ENCODE results near the gene ZNF136.

Gene ZNF136

DNA sequence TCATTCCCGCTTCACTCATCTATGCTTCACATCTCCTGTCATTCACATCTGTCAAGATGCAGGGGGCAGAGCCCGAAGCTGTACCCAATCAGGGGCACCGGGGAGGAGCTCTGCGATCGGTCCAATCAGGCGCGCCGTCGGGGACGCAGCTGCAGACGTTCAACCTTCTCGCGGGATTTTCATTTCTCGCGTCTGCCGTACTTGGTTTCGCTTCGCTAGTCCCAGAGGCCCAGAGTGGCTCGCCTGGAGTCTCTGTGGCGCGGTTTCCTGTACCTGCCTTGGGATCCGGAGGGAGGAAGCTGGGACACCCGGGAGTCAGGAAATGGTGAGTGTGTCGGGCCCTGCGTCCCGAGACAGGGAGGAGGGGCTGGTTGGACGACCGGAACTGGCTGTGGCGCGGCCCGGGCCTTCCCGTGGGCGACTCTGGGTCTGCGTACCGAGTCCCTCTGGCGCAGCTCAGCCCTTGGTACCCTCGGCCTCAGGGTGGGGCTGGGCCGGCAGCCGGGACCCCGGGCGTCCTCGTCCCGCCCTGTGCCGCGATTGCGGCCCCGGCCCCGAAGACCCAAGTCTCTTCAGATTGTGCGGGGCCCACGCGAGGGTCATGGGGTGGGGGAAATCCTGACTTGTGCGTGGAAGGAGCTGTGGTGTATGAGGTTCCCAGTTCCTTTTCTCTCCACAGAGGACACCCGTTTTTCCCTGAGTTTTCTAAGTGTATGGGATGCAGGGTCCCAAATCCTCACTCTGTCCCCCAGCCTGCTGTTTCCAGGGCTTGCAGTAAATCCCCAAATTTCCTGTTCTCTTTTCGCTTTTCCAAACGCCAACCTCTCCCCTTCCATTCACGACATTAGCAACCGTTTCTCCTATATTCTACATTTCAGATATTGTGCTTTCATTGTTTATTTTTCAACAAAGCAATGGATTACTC lies at the start of gene ZNF136:
Gene ZNF136, plus strand, starts transcription at position 215 of the 925 bp plus-strand sequence. Its CDS starts 108 bp downstream, at position 323.
- peak; percentile 93 for DNase-seq

DNA sequence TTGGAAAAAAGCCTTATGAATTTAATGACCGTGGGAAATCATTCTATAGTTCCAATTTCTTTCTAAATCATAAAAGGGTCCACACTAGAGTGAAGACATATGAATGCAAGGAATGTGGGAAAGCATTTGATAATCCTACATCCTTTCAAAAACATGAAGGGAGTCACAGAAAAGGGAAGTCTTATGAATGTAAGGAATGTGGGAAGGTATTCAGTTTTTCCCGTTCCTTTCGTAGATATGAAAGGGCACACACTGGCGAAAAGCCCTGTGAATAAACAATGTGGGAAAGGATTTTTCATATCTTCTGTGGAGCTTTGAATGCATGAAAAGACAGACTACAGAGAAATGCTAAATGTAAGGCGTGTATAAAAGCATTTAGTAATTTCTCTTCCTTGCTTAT lies 49.8 kb upstream of the ZNF136 start:
- DNase-seq = no peak

DNA sequence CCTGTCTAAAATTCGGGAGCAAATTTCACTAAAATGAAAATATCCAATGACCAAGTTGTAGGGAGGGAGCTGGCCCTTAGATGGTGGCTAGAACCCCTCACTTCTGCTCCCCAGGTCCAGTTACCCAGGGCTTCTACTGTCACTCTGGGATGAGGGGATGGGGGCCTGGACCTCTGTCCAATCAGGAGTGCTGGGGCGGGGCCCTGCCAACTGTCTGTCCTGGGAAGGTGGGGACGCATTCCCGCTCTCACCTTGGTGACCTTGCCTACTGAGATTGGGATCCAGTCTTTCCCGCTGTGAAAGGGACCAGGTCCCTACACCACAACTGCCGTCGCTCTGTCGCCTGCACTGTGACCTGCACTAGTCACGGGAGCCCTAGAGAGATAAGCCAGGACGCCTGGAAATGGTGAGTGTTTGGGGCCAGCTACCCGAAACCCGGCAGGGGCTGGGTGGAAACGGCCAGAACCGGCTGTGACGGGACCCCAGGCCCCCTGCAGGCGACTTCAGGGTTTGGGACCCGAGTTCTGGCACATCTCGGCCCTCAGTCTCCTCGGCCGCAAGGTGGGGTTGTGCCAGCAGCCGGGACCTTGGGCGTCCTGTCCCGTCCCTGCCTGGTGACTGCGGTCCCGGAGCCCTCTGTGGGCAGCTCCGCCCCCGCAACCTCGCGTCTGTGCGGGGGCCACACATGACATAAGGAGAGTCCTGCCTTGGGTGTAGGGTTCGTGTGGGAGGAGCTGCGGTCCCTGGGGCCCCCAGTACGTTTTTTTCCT lies 45.5 kb upstream of the ZNF136 start:
- no peak for DNase-seq

DNA sequence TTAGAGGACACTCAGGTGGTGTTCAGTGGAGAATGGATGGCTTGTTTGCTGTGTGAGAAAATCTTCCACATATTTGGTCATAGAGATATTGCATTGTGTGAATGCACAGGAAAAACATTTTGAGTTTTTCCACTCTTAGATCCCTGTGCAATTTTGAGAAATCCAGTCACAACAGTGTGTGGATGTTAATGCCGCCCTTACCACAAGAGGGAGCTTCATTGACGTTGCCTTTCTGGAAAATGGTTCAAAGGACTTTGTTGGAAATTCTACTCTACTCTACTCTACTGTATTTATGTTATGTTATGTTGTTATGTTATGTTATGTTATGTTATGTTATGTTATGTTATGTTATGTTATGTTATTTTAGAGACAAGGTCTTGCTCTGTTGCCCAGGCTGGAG lies 36.2 kb upstream of the ZNF136 start:
- no peak for DNase-seq

DNA sequence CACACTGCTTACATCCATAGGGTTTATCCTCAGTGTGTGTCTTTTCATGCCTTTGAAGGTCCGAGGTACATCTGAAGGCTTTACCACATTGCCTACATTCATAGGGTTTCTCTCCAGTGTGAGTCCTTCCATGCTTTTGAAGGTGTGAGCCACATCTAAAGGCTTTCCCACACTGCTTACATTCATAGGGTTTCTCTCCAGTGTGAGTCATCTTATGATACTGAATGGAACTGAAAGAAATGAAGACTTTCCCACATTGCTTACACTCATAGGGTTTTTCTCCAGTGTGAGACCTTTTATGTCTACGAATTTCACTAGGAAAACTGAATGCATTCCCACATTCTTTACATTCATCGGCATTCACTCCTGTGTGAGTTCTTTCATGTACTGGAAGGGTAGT lies 29.8 kb upstream of the ZNF136 start:
- DNase-seq = no peak

DNA sequence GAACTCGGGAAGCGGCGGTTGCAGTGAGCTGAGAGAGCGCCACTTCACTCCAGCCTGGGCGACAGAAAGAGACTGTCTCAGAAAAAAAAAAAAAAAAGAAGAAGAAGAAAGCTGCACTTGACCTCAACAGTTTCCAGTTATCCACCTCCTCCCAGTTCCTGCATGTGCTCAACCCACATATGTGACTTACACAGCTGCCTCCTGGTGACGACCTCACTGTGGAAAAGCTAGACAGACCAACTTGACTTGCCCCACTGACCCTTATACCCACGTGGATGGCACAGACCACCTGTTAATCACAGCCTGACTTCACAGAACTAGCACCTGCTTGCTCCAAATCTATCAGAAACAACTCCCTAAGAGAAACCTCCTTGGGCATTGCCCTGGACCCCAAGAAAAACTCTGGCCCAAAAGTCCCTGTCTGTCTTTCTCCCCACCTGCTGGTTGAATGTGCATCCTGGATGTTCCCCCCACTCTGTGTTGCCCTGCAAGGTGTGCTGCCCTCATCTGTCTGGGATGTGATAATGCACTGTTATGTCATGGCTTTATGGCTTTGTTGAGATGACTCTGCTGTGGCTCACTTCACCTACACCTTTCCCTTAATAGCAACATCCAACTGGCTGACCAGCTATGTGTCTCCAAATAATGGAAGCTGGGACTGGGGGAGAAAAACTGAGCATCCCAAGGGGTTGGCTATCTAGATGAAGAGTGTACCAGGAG lies 25.5 kb upstream of the ZNF136 start:
- no peak for DNase-seq

DNA sequence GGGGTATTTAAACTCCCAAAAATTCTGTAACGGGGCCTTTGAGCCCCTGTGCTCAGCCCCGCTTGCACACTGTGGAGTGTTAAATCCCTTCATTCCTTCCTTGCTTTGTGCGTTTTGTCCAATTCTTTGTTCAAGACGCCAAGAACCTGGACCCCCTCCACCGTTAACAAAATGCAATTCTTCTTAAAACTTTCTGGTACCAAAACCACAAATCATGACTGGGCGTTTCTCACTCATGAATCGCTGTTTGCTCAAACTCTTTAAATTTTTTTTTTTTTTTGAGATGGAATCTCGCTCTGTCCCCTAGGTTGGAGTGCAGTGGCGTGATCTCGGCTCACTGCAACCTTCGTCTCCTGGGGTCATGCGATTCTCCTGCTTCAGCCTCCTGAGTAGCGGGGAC lies 23.6 kb upstream of the ZNF136 start:
- no peak for DNase-seq

DNA sequence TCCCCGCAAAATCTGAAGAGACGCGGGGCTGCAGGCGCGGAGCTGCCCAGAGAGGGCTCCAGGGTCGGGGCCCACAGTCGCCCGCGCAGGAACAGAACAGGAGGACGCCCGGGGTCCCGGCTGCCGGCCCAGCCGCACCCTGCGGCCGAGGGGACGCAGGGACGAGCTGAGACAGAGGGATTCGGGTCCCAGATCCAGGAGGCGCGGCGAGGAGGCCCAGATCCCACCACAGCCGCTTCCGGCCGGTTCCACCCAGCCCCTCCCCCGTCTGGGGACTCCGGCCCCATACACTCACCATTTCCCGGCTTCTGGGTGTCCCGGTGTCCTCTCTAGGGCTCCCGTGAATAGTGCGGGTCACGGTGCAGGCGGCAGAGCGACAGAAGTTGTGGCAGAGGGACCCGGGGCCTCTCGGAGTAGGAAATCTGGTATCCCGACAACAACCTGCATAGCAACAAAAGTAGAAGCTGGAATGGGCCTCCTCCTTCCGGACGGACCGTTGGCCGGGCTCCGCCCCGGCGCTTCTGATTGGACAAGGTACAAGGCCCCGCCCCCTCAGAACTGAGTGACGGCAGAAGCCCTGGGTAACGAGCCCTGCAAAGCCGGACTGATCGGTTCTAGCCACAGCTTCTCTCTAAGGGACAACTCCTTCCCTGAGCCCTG lies 22.9 kb upstream of the ZNF136 start, which contains the start of gene ZNF20:
Gene ZNF20, minus strand, starts transcription at position 466 of the 660 bp plus-strand sequence. Its CDS starts 168 bp downstream, at position 298.
- DNase-seq = peak; percentile 93

DNA sequence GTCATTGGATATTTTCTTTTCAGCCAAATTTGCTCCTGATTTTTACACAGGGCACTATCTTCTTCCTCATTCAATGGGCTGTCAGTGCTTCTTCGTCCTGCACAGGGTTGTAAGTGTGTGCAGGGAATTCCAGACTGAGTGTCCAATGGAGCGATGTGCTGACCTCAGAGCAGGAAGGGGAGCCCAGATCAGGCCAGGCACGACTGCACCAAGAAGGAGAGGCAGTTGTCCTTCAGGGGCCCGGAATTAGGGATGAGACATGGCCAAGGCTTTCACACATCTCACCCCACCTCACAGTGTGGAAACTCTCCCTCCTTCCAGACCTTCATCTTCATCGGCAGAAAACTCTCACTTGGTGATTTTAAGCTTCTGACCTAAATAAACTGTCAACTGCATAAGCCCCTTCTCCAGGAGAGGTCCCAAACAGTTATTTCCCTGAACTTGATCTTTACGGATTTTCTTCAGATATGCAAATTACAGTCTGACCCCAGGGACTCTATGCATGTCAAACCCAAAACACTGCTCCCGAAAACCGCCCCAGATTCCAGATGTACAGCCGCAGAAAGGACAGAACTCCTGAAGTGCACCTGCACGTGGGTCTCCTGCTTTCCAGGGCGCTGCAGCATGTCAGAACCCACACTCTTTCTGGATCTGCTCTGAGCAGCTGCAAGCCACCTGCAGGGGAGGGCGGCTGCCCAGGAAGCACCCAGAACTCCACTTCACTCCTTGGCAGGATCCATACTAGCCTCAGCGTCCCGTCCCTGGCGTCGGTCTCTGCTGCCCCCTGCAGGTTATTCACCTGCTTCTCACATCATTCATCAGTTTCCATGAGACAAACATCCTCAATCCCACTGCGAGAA lies 22.1 kb upstream of the ZNF136 start:
- DNase-seq = peak; percentile 74

DNA sequence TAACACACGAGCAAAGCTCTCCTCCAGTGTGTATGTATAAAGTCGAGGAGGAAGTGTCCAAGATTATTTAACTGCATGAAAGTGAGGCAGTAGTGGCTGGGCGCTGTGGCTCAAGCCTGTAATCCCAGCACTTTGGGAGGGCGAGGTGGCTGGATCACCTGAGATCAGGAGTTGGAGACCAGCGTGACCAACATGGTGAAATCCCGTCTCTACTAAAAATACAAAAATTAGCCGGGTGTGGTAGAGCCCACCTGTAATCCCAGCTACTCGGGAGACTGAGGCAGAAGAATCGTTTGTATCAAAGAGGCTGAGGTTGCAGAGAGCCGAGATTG lies 21.5 kb upstream of the ZNF136 start:
- no peak for DNase-seq

DNA sequence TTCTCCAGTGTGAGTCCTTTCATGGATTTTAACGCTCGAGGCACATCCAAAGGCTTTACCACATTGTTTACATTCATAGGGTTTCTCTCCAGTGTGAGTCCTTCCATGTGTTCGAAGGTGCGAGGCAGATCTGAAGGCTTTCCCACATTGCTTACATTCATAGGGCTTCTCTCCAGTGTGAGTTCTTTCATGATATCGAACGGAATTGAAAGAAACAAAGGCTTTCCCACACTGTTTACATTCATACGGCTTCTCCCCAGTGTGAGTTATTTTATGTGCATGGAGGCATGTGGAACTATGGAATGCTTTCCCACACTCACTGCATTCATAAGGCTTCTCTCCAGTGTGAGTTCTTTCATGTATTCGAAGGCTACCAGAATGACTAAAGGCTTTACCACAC lies 17.5 kb upstream of the ZNF136 start:
- no peak for DNase-seq

DNA sequence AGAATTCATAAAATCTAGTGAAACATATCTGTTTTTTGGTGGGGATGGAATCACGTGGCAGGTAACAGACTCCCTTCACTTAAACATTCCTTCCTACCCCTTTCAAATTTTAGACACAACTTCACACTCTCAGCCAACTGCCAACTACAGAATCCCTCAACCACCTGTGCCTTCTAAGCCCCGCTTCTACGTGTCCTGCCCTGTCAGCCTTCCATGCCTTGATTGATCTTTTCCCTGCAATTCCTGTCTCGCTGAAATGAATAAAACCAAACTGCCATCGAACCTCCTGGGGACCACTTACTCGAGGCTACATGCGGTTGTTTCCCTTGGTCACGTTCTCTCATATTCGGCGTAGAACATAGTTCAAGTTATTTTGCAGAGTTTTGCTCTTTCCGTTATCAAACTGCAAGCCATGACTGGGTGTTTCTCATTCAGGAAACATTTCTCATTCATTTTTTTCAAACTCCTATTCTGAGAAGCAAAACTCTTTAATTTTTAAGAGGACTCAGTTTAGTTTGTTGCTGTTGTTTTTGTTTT lies 7.5 kb upstream of the ZNF136 start:
- no peak for DNase-seq

DNA sequence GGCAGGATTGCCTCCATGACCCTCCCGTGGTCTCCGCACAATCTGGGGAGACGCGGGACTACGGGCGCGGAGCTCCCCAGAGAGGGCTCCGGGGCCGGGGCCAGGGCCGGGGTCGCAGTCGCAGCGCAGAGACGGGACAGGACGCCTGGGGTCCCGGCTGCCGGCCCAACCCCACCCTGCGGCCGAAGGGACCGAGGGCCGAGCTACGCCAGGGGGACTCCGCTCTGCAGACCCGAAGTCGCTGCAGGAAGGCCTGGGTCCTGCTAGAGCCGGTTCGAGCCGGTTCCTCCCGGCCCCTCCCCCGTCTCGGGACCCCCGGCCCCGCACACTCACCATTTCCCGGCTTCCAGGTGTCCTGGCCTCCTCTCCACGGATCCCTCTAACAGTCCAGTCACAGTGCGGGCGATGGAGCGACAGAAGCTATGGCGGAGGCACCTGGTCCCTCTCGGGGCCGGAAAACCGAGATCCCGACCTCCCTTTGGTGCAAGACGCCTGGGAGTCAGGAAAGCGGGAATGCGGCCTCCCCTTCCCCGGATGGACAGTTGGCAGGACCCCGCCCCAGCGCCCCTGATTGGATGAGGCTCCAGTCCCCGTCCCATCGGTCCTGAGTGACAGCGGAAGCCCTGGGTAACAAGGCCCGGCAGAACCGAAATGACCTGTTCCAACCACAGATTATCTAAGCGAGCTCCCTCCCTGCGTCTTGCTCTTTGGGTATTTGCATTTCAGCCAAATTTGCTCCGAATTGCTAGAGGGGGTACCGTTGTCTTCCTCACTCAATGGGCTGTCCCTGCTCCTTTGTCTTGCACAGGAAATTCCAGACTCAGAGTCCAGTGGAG lies 6.5 kb upstream of the ZNF136 start, which contains the start of gene ZNF625:
Gene ZNF625, minus strand, starts transcription at position 512 of the 836 bp plus-strand sequence. Its CDS starts 176 bp downstream, at position 336.
- peak; percentile 94 for DNase-seq

DNA sequence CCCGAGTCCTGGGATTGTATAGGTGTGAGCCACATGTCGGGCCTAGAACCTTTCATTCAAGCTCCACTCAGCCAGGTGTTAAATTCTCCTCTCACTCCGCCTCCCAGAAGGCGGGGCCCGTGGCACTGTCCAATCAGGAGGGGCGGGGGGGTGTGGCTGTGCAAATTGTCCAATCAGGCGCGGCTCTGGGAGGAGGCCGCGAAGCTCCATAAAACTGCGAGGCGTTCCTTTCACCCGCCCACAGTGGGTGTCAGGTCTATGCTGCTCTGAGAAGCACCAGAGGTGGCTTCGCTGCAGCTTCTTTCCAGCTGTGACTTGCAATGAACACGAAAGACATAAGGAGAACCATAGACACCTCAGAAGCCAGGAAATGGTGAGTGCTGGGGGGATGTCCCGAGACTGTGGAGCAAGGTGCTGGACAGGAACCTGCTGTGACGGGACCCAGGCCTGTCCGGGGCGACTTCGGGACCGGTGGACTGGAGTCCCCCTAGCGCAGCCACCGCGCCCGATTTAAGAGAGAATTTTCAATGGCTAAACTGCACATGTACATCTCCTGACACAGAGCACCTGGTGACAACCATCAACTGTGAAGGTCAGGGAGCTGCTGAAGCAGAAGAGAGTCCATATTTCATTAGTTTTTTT lies 3.0 kb upstream of the ZNF136 start:
- no peak for DNase-seq

DNA sequence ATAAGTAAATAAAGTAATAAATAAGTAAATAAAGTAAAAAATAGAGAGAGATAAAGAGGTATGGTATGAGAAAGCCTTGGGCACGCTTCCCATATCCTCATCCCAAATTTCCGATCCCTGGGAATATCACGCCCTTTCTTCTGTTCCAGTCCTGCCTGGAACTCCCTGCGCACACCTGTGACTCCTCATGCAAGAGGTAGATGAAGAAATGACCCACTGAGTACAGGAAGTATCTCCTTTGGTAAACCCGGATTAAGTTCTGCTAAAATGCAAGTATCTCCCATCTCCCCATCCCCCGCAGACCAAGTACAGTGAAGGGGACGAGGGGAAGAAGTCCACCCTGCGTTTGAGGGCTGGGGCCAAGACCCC lies 399 bp upstream of the ZNF136 start:
- DNase-seq = no peak

DNA sequence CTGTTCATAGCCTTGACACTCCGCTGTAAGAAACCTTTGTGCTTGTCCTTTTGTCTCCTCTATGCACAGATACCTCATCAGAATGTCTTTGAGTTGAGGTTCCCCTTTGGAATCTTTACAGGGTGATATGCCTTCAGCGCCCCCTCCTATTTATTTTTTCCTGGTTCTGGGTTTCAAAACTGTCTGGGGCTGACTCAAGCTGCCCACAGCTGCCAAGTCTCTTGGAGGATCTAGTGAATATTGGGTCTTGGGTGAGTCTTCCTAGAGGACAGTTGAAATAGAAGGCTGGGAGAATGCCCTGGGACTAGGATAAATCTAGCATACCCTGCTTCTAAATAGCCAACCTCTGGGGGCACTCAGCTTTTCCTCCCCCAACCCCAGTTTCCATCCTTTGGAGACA lies 930 bp downstream of the ZNF136 start:
- DNase-seq = no peak

DNA sequence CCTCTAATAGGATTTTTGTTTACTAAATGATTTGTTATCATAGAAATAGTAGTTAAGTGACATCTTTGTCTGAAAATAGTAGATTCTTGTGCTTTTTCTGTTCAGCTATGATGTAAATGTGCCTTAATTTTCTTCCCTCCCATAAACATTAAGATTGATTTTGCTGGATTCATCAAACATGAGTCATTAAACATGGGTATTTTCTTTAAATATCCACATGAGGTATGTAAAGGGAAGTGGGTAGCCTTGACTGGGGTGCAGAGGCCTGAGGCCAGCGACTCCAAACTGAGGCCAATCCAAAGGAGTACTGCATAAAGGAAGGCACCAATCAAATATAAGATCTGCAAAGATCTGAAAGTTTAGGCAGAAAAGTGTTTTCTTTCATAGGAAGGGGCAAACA lies 3.7 kb downstream of the ZNF136 start:
- DNase-seq = no peak

DNA sequence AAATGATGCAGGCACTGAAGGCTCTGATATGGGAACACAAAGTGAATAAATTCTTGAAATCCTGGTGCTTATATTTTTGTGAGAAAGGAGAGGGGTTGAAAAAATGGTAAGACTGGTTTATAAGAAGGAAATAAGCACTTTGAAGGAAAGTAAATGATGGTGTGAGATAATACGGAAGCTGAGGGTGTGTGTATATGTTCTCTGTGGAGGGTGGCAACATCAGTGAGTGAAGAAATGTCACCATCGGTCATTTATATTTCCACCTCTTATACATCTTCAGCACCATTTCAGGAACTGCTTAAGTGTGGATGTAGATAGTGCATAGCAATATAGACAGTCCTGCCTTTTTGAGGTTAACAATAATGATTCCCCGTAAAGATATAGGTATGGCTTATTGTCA lies 17.5 kb downstream of the ZNF136 start:
- DNase-seq = no peak

DNA sequence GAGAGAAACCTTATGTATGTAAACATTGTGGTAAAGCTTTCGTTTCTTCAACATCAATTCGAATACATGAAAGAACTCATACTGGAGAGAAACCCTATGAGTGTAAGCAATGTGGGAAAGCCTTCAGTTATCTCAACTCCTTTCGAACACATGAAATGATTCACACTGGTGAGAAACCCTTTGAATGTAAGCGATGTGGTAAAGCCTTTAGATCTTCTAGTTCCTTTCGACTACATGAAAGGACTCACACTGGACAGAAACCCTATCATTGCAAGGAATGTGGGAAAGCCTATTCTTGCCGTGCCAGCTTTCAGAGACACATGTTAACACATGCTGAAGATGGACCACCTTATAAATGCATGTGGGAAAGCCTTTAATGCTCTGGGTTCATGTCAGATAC lies 24.7 kb downstream of the ZNF136 start:
- no peak for DNase-seq
